Body of pancreas (tissue), 4 donors: ENCODE data around the gene KAT6B. TPM values are rescaled to one million over a fixed set of nuclear protein-coding genes. Genes with fewer than 3 reads are reported as not detected.

Source experiments
- ATAC-seq: fragments of 150-250 bp; one replicate; pipeline ENCODE4 v1.9.1; 2016
- DNase-seq, 4 donors: peaks; one replicate each; pipeline ENCODE4 v3.0.0-alpha.2; 2019
- H3K27ac ChIP-seq, 4 donors: fragments of 200-600 bp; sonication (generic); 1 replicate in 3 of 4; 2 replicates in 1 of 4; pipeline versions ENCODE4 v1.5.1 to v1.6.1; 2016 to 2019; ENCODE audit warnings: mild to moderate bottlenecking in 1 of 4, mixed read lengths in 1 of 4, moderate library complexity in 1 of 4
- H3K27me3 ChIP-seq, 2 donors: fragments of 200-600 bp; sonication (generic); one replicate each; pipeline ENCODE4 v1.6.0; 2016; ENCODE audit warnings: mild to moderate bottlenecking in 1 of 2
- H3K36me3 ChIP-seq, 2 donors: fragments of 200-600 bp; sonication (generic); replicated peaks in 1 of 2; 2 replicates each; pipeline ENCODE4 v1.5.1; 2016; ENCODE audit warnings: low read depth in 2 of 2; ENCODE audit not compliant: insufficient read depth in 1 of 2
- H3K4me1 ChIP-seq: fragments of 200-600 bp; sonication (generic); one replicate; pipeline ENCODE4 v1.6.0; 2016
- H3K4me3 ChIP-seq, 2 donors: fragments of 200-600 bp; sonication (generic); 1 replicate in 1 of 2; 2 replicates in 1 of 2; pipeline ENCODE4 v1.5.1; 2016 to 2019
- H3K9me3 ChIP-seq, 3 donors: fragments of 200-600 bp; sonication (generic); 1 replicate in 2 of 3; 2 replicates in 1 of 3; pipeline ENCODE4 v1.5.1; 2016
- CTCF ChIP-seq, 7 experiments: fragments of 450-650 bp in 4 of 7; fragments of 200-600 bp in 3 of 7; sonication (generic) in 3 of 7; IDR thresholded peaks; one replicate each; pipeline ENCODE4 v1.5.1; 2016 to 2019; ENCODE audit warnings: antibody characterized with exemption in 7 of 7
- POLR2A ChIP-seq, 3 donors: fragments of 450-650 bp; IDR thresholded peaks; one replicate each; pipeline ENCODE4 v1.6.1; 2016; ENCODE audit warnings: antibody characterized with exemption in 3 of 3, mild to moderate bottlenecking in 2 of 3
- WGBS, 2 donors: methylation state at CpG; one replicate each; pipeline ENCODE4 v1.1.5; 2017; 5-methylcytosine and 5-hydroxymethylcytosine counted together
- intact Hi-C: fragments of 100-400 bp; cut with DNase I; formaldehyde crosslinking; loops from one replicate; pipeline ENCODE4 v1.15.1; 2023
- total RNA-seq, 2 donors: library from RNA; depleted of rRNA; stranded (reverse); fragments of >200 nt; gene quantifications; one replicate each; pipeline ENCODE4 v1.1.0, GENCODE V29; 2016

Gene KAT6B
- total RNA-seq, 2 donors from 2014 or later, result 39.9 to 45.9 TPM

DNA sequence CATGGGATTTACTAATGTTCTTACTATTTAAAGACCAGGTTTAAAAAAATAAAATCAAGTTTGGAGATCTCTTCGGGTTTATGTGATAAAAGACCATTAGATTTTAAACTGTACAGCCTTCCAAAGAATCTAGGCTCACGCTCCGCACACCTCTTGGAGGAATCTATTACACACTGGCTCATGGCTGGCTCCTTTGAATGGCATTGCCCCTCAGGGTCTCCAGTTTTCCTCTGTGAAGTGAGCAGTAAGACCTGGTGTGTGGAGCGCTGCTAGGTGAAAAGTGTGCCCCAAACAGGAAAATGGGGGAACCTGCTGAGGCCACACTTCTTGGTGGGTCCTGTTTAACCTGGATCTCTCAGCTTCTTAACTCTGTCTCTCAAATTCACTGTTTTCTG lies 142.3 kb downstream of the KAT6B start:
- peaks cover 26% of the 10 kb centered on the region for H3K4me1 ChIP-seq
- peak overlapping the region in 3 of 4 donors; percentile 54 to 72 (median 72) for H3K27ac ChIP-seq
- TF ChIP-seq POLR2A (IDR thresholded peaks at IDR 0.05) (no peak), CTCF (IDR thresholded peaks at IDR 0.05) (no peak)
- DNase-seq, result peak in 1 of 4 donors; percentile 29
- no peaks in the 10 kb centered on the region for H3K9me3 ChIP-seq
- WGBS, 2 donors, result 42 to 46% methylated on average over 4 of the region's 4 CpGs
- H3K27me3 ChIP-seq, result no peaks in the 10 kb centered on the region
- ATAC-seq, result peak; percentile 53
- intact Hi-C loops, result no loop called here
- no peak overlapping the region for H3K4me3 ChIP-seq
- no peaks in the 10 kb centered on the region for H3K36me3 ChIP-seq

GRCh38 chr10:74969093-74969492 lies 142.7 kb downstream of the KAT6B start:
- intact Hi-C loops, result no loop called here
- ATAC-seq, result no peak
- 41 to 50% methylated on average over 2 of the region's 2 CpGs for WGBS, 2 donors

DNA sequence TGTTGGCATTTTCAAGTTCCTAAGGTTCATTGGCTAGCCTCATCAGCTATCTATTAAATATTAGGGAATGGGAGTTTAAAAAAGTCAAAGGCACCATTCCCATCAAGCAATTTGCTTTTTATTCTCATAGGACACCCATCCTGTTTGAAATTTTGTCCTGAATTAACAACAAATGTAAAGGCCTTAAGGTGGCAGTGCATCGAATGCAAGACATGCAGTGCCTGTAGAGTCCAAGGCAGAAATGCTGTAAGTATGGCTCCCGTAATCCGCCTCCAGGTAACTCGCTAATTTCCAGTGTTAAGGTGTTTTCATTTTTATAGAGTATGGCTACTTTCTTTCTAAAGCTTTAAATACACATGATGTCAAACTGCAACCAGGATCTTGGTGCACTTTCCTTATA lies 143.1 kb downstream of the KAT6B start:
- intact Hi-C loops, result no loop called here
- no peaks in the 10 kb centered on the region for H3K27me3 ChIP-seq
- no peaks in the 10 kb centered on the region for H3K36me3 ChIP-seq
- 90 to 98% methylated on average over 4 of the region's 4 CpGs for whole genome bisulfite sequencing, 2 donors
- TF ChIP-seq CTCF (IDR thresholded peaks at IDR 0.05), result no peak
- no peak for TF ChIP-seq POLR2A (IDR thresholded peaks at IDR 0.05)
- H3K4me1 ChIP-seq, result peaks cover 30% of the 10 kb centered on the region
- DNase-seq, result no peak
- H3K9me3 ChIP-seq, result no peaks in the 10 kb centered on the region
- no peak for ATAC-seq
- H3K27ac ChIP-seq, result peak overlapping the region in 2 of 4 donors; percentile 54 to 72
- H3K4me3 ChIP-seq, result no peak overlapping the region

More at GRCh38 chr10:74969093-74969492, 142.7 kb downstream of the KAT6B start:
- Histone ChIP-seq H3K4me3 (no peak overlapping the region), H3K36me3 (no peaks in the 10 kb centered on the region), H3K9me3 (no peaks in the 10 kb centered on the region), H3K27me3 (no peaks in the 10 kb centered on the region), H3K27ac (peak overlapping the region in 3 of 4 donors; percentile 54 to 72 (median 72)), H3K4me1 (peaks cover 30% of the 10 kb centered on the region)
- no peak for TF ChIP-seq CTCF (IDR thresholded peaks at IDR 0.05)
- no peak for DNase-seq

GRCh38 chr10:74973741-74974392 lies 147.5 kb downstream of the KAT6B start:
- H3K27me3 ChIP-seq, result no peaks in the 10 kb centered on the region
- H3K36me3 ChIP-seq, result peaks cover 0 to 8% of the 10 kb centered on the region in 2 donors
- H3K27ac ChIP-seq, result no peak overlapping the region
- 64 to 73% methylated on average over 2 of the region's 2 CpGs for WGBS, 2 donors
- intact Hi-C loops, result no loop called here
- H3K4me3 ChIP-seq, result no peak overlapping the region
- TF ChIP-seq POLR2A (IDR thresholded peaks at IDR 0.05) (no peak), CTCF (IDR thresholded peaks at IDR 0.05) (no peak)
- no peaks in the 10 kb centered on the region for H3K9me3 ChIP-seq
- ATAC-seq (no peak), DNase-seq (no peak)
- peaks cover 27% of the 10 kb centered on the region for H3K4me1 ChIP-seq

- Histone ChIP-seq H3K9me3 (no peaks in the 10 kb centered on the region), H3K27me3 (no peaks in the 10 kb centered on the region), H3K4me1 (peaks cover 18% of the 10 kb centered on the region), H3K27ac (no peak overlapping the region), H3K36me3 (peaks cover 0 to 8% of the 10 kb centered on the region in 2 donors), H3K4me3 (no peak overlapping the region)
- WGBS, 2 donors, result 94 to 97% methylated on average over 9 of the region's 9 CpGs
- DNase-seq (no peak), ATAC-seq (no peak)
- intact Hi-C loops, result no loop called here
- no peak for TF ChIP-seq CTCF (IDR thresholded peaks at IDR 0.05)
Measured at GRCh38 chr10:74975758-74976157, 149.4 kb downstream of the KAT6B start.
